K562 treated with DMSO at 1 percent for 24 hours (cell line): ENCODE results near the gene PPT1. TPM values are rescaled to one million over a fixed set of nuclear protein-coding genes. Genes with fewer than 3 reads are reported as not detected.

ENCODE experiments used
- total RNA-seq: library from RNA; unstranded; fragments of 300-600 nt; gene quantifications from 2 replicates; pipeline ENCODE4 v1.2.3, GENCODE V29; 2022; ENCODE audit warnings: low read depth; ENCODE audit not compliant: insufficient read depth

PPT1 gene
- total RNA-seq: 114 and 115 TPM in 2 replicates

GRCh38 chr1:40096977-40097782, at the start of gene PPT1:
TSS of gene PPT1 (minus strand) at chr1:40097252. CDS start at chr1:40097238, 14 bp downstream.

GRCh38 chr1:40040511-40041465, 56.3 kb downstream of the PPT1 start, which contains the start of gene CAP1:
TSS of gene CAP1 (plus strand) at chr1:40040729. CDS start at chr1:40059347, 18,618 bp downstream.

Other genes with a start within 250 kb of the PPT1 start
- gene TRIT1, start 213.7 kb downstream of the PPT1 start, total RNA-seq: 24.0 and 30.1 TPM in 2 replicates
- 14.5 and 18.3 TPM in 2 replicates for gene MYCL, start 195.3 kb downstream of the PPT1 start, total RNA-seq
- gene MFSD2A, start 142.1 kb downstream of the PPT1 start, total RNA-seq: not detected in 2 replicates
- gene CAP1, start 56.5 kb downstream of the PPT1 start, total RNA-seq: 305 and 308 TPM in 2 replicates
- gene RLF, start 64.1 kb upstream of the PPT1 start, total RNA-seq: 8.7 and 10.1 TPM in 2 replicates
- gene TMCO2, start 150.7 kb upstream of the PPT1 start, total RNA-seq: not detected in 2 replicates
- 14.0 and 16.8 TPM in 2 replicates for gene ZMPSTE24, start 161.0 kb upstream of the PPT1 start, total RNA-seq
- 5.7 and 6.9 TPM in 2 replicates for gene COL9A2, start 220.0 kb upstream of the PPT1 start, total RNA-seq